Body of pancreas (tissue), 4 donors: ENCODE results near the gene SLC9A9.

ENCODE experiments used
- POLR2A ChIP-seq, 3 donors: fragments of 450-650 bp; IDR thresholded peaks; one replicate each; pipeline ENCODE4 v1.6.1; 2016; ENCODE audit warnings: antibody characterized with exemption in 3 of 3, mild to moderate bottlenecking in 2 of 3
- TF ChIP-seq, protein P1 (sequence below), 7 experiments: fragments of 450-650 bp in 4 of 7; fragments of 200-600 bp in 3 of 7; sonication (generic) in 3 of 7; IDR thresholded peaks; one replicate each; pipeline ENCODE4 v1.5.1; 2016 to 2019; ENCODE audit warnings: antibody characterized with exemption in 7 of 7

- no peak for TF ChIP-seq POLR2A (IDR thresholded peaks at IDR 0.05)
- TF ChIP-seq, protein P1, sequence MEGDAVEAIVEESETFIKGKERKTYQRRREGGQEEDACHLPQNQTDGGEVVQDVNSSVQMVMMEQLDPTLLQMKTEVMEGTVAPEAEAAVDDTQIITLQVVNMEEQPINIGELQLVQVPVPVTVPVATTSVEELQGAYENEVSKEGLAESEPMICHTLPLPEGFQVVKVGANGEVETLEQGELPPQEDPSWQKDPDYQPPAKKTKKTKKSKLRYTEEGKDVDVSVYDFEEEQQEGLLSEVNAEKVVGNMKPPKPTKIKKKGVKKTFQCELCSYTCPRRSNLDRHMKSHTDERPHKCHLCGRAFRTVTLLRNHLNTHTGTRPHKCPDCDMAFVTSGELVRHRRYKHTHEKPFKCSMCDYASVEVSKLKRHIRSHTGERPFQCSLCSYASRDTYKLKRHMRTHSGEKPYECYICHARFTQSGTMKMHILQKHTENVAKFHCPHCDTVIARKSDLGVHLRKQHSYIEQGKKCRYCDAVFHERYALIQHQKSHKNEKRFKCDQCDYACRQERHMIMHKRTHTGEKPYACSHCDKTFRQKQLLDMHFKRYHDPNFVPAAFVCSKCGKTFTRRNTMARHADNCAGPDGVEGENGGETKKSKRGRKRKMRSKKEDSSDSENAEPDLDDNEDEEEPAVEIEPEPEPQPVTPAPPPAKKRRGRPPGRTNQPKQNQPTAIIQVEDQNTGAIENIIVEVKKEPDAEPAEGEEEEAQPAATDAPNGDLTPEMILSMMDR (IDR thresholded peaks at IDR 0.05): no peak
These were observed 538.6 kb downstream of the SLC9A9 start for GRCh38 chr3:143309705-143310104.
